Activated CD8-positive, alpha-beta memory T cell treated with anti-CD3 and anti-CD28 coated beads, Interleukin-2, amount 10 ng/mL, durations not matched to agents 7 days and 5 days (primary cell): ENCODE measurements around the gene PCDH15. TPM values are rescaled to one million over a fixed set of nuclear protein-coding genes. Genes with fewer than 3 reads are reported as not detected.
"Not testable (repeated sequence)": the region's sequence is repeated elsewhere in the genome, so short reads cannot be mapped to it uniquely, and the experiment has no call there.

ENCODE experiments used
- ATAC-seq: fragments of 150-1000 bp; cut with Tn5 transposase; one replicate; pipeline ENCODE4 v1.10.0; 2021; ENCODE audit warnings: moderate library complexity
- CTCF ChIA-PET: fragments of 350-600 bp; sonication (Branson Sonifier 250); formaldehyde crosslinking; loops from one replicate; lab custom pipeline; 2021; ENCODE audit warnings: antibody characterized with exemption; lab: Charles Lee
- DNase-seq: peaks from one replicate; pipeline ENCODE4 v3.0.0-alpha.2; 2020
- H3K27ac Mint-ChIP-seq: one replicate; pipeline ENCODE4 v1.8.0; 2021; ENCODE audit warnings: mild to moderate bottlenecking, mixed read lengths
- H3K27me3 Mint-ChIP-seq: one replicate; pipeline ENCODE4 v1.8.0; 2021; ENCODE audit warnings: mixed read lengths
- H3K36me3 Mint-ChIP-seq: one replicate; pipeline ENCODE4 v1.8.0; 2021; ENCODE audit warnings: mild to moderate bottlenecking, mixed read lengths
- H3K4me1 Mint-ChIP-seq: one replicate; pipeline ENCODE4 v1.8.0; 2021; ENCODE audit warnings: mixed read lengths
- H3K4me3 Mint-ChIP-seq: one replicate; pipeline ENCODE4 v1.8.0; 2021; ENCODE audit warnings: mild to moderate bottlenecking, moderate library complexity, mixed read lengths
- H3K9me3 Mint-ChIP-seq: one replicate; pipeline ENCODE4 v1.8.0; 2022; ENCODE audit warnings: low read depth, mixed read lengths
- total RNA-seq, 2 experiments: library from RNA; stranded (reverse); gene quantifications; one replicate each; pipeline ENCODE4 v1.2.3, GENCODE V29; 2021

Gene PCDH15
- total RNA-seq, 2 experiments from 2014 or later: not detected

DNA sequence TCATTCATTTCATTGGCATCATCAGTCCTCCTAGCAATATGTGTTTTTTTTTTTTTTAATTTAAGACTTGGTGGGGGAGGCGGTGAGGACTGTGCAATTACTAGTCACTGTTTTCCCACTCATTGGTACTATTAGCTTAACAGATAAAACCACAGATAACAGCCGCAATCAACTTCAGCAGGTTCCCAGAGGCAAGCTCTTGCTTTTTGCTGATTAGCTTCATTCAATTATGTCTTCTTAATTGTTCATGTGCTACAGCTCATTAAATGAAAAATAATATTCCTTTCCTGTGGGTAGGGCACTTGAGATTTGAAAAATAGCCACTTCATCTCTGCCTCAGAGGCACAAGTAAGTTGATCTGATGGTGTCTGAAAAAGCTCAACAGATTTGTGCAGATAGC lies 215.5 kb downstream of the PCDH15 start:
- H3K4me3 Mint-ChIP-seq: no peak overlapping the region
- no peak for DNase-seq
- no peaks in the 10 kb centered on the region for H3K27me3 Mint-ChIP-seq
- ATAC-seq: no peak
- no peaks in the 10 kb centered on the region for H3K36me3 Mint-ChIP-seq
- CTCF ChIA-PET: no interaction called here
- no peak overlapping the region for H3K27ac Mint-ChIP-seq
- H3K9me3 Mint-ChIP-seq: peaks cover 2% of the 10 kb centered on the region
- H3K4me1 Mint-ChIP-seq: no peaks in the 10 kb centered on the region

- Mint-ChIP-seq H3K4me3 (no peak overlapping the region), H3K27ac (no peak overlapping the region), H3K9me3 (peaks cover 14% of the 10 kb centered on the region), H3K4me1 (no peaks in the 10 kb centered on the region), H3K36me3 (no peaks in the 10 kb centered on the region), H3K27me3 (no peaks in the 10 kb centered on the region)
- no peak for ATAC-seq
- CTCF ChIA-PET: no interaction called here
- DNase-seq: no peak
These were observed 223.3 kb downstream of the PCDH15 start for GRCh38 chr10:54577682-54578081.

DNA sequence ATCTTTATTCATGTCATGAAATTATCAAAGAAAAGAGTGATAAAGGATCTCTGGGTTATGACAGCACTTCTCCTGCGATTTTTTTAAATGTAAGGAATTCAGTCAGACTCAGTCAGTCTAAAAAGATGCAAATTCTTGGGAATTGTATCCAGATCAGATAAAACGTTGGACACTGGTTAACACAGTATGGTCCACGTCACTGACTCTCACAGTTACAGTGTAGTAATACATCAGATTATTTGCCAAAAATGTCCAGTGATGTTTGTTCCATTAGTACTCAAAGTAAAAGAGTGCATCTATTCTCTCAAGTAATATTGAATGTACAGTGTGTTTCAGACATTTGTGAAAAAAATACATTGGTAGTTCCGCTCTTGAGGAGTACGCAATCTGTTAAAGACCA lies 224.5 kb downstream of the PCDH15 start:
- ATAC-seq (no peak), DNase-seq (no peak)
- Mint-ChIP-seq H3K36me3 (no peaks in the 10 kb centered on the region), H3K27me3 (no peaks in the 10 kb centered on the region), H3K4me3 (no peak overlapping the region), H3K27ac (no peak overlapping the region), H3K4me1 (no peaks in the 10 kb centered on the region), H3K9me3 (peaks cover 14% of the 10 kb centered on the region)
- CTCF ChIA-PET: no interaction called here

- peaks cover 10% of the 10 kb centered on the region for H3K9me3 Mint-ChIP-seq
- CTCF ChIA-PET: no interaction called here
- no peaks in the 10 kb centered on the region for H3K36me3 Mint-ChIP-seq
- H3K4me3 Mint-ChIP-seq: no peak overlapping the region
- DNase-seq: no peak
- no peak for ATAC-seq
- H3K27ac Mint-ChIP-seq: no peak overlapping the region
- no peaks in the 10 kb centered on the region for H3K4me1 Mint-ChIP-seq
- H3K27me3 Mint-ChIP-seq: no peaks in the 10 kb centered on the region
These were observed 241.5 kb downstream of the PCDH15 start for GRCh38 chr10:54559498-54559897.

GRCh38 chr10:54554028-54554427 lies 247.0 kb downstream of the PCDH15 start:
- H3K4me3 Mint-ChIP-seq: no peak overlapping the region
- H3K4me1 Mint-ChIP-seq: no peaks in the 10 kb centered on the region
- ATAC-seq: no peak
- no peaks in the 10 kb centered on the region for H3K27me3 Mint-ChIP-seq
- H3K36me3 Mint-ChIP-seq: no peaks in the 10 kb centered on the region
- CTCF ChIA-PET: no interaction called here
- no peak overlapping the region for H3K27ac Mint-ChIP-seq
- H3K9me3 Mint-ChIP-seq: peaks cover 10% of the 10 kb centered on the region
- DNase-seq: no peak

GRCh38 chr10:54550016-54550415 lies 251.0 kb downstream of the PCDH15 start:
- CTCF ChIA-PET: no interaction called here
- Mint-ChIP-seq H3K27me3 (no peaks in the 10 kb centered on the region), H3K4me3 (no peak overlapping the region), H3K4me1 (no peaks in the 10 kb centered on the region), H3K9me3 (peaks cover 4% of the 10 kb centered on the region), H3K27ac (no peak overlapping the region), H3K36me3 (no peaks in the 10 kb centered on the region)
- DNase-seq (no peak), ATAC-seq (no peak)

- H3K9me3 Mint-ChIP-seq: peaks cover 8% of the 10 kb centered on the region
- no peak overlapping the region for H3K4me3 Mint-ChIP-seq
- CTCF ChIA-PET: no interaction called here
- H3K4me1 Mint-ChIP-seq: no peaks in the 10 kb centered on the region
- H3K36me3 Mint-ChIP-seq: no peaks in the 10 kb centered on the region
- H3K27ac Mint-ChIP-seq: no peak overlapping the region
- no peak for DNase-seq
- H3K27me3 Mint-ChIP-seq: no peaks in the 10 kb centered on the region
- no peak for ATAC-seq
These were observed 269.7 kb downstream of the PCDH15 start for GRCh38 chr10:54531296-54531695.

DNA sequence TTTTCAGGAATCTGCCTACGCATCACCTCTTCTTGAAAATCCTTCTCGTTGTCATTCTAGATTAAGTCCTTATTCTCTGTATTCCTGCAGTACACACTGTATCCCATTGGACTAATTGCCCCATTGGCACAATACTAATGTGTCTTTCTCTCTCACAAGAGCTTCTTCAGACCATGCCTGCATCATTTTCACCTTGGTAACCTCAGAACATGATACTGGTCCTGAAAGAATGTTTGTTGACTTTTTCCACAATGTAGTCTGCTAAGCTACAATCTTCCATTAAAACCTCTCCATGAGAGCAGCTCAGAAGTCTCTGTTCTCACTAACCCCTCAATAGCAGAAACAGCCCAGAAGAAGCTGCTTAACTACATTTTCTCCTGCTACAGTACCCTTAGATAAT lies 270.7 kb downstream of the PCDH15 start:
- no peaks in the 10 kb centered on the region for H3K4me1 Mint-ChIP-seq
- CTCF ChIA-PET: no interaction called here
- no peaks in the 10 kb centered on the region for H3K36me3 Mint-ChIP-seq
- DNase-seq (no peak), ATAC-seq (no peak)
- H3K27me3 Mint-ChIP-seq: no peaks in the 10 kb centered on the region
- H3K9me3 Mint-ChIP-seq: peaks cover 6% of the 10 kb centered on the region
- no peak overlapping the region for H3K4me3 Mint-ChIP-seq
- no peak overlapping the region for H3K27ac Mint-ChIP-seq

DNA sequence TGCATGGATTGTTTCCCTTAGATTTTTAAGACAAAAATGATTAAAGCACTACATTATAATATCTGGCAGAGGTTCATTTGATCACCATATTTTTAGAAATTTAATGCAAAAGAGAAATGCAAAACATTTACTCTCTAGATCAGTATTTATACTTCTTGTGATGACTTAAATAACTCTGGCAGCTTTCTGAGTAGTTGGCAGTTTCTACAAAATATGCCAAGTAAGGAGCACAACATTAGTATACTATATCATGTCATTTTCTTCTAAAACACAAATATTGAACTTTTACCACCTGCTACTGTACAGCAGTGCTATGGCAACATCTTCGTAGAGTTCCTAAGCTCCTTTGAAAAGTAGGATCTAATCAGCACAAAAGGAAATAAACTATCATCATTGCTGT lies 275.2 kb downstream of the PCDH15 start:
- Mint-ChIP-seq H3K27me3 (no peaks in the 10 kb centered on the region), H3K4me3 (no peak overlapping the region), H3K27ac (no peak overlapping the region), H3K36me3 (no peaks in the 10 kb centered on the region), H3K9me3 (peaks cover 14% of the 10 kb centered on the region), H3K4me1 (no peaks in the 10 kb centered on the region)
- DNase-seq (no peak), ATAC-seq (no peak)
- CTCF ChIA-PET: no interaction called here

DNA sequence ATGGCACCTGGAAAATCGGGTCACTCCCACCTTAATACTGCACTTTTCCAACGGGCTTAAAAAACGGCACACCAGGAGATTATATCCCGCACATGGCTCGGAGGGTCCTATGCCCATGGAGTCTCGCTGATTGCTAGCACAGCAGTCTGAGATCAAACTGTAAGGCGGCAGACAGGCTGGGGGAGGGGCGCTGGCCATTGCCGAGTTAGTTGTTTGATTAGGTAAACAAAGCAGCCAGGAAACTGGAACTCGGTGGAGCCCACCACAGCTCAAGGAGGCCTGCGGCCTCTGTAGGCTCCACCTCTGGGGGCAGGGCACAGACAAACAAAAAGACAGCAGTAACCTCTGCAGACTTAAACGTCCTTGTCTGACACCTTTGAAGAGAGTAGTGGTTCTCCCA lies 285.8 kb downstream of the PCDH15 start:
- H3K27ac Mint-ChIP-seq, H3K4me1 Mint-ChIP-seq, ATAC-seq, CTCF ChIA-PET, DNase-seq, H3K4me3 Mint-ChIP-seq, H3K27me3 Mint-ChIP-seq, H3K36me3 Mint-ChIP-seq, H3K9me3 Mint-ChIP-seq: not testable (repeated sequence)

GRCh38 chr10:54503863-54504262 lies 297.2 kb downstream of the PCDH15 start:
- Mint-ChIP-seq H3K27me3 (no peaks in the 10 kb centered on the region), H3K9me3 (peaks cover 17% of the 10 kb centered on the region), H3K4me3 (no peak overlapping the region), H3K4me1 (no peaks in the 10 kb centered on the region), H3K36me3 (no peaks in the 10 kb centered on the region), H3K27ac (no peak overlapping the region)
- ATAC-seq: no peak
- no peak for DNase-seq
- CTCF ChIA-PET: no interaction called here

GRCh38 chr10:54501929-54502328 lies 299.1 kb downstream of the PCDH15 start:
- H3K9me3 Mint-ChIP-seq: peaks cover 12% of the 10 kb centered on the region
- ATAC-seq (no peak), DNase-seq (no peak)
- H3K4me3 Mint-ChIP-seq: no peak overlapping the region
- H3K27ac Mint-ChIP-seq: no peak overlapping the region
- no peaks in the 10 kb centered on the region for H3K36me3 Mint-ChIP-seq
- H3K27me3 Mint-ChIP-seq: no peaks in the 10 kb centered on the region
- no peaks in the 10 kb centered on the region for H3K4me1 Mint-ChIP-seq
- CTCF ChIA-PET: no interaction called here

DNA sequence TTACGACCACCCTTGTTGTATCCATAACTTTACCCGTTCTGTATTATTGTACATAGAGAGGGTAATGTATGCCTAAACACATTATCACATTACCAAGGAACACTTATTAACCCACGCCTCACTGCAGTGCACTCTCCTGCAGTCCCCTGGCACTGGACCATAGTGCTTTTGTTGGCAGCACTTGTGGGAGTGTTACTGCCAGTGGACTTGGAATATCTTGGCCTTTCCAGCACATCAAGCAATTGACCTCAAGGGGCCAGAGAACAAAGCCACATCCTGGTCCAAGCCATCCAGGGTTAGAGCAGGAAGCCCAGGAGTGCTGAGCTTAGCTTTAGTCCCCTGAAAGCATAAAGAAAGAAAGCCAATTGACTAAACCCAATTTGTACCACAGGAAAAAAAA lies 304.2 kb downstream of the PCDH15 start:
- Mint-ChIP-seq H3K4me1 (no peaks in the 10 kb centered on the region), H3K9me3 (peaks cover 10% of the 10 kb centered on the region), H3K27me3 (no peaks in the 10 kb centered on the region), H3K4me3 (no peak overlapping the region), H3K27ac (no peak overlapping the region), H3K36me3 (no peaks in the 10 kb centered on the region)
- CTCF ChIA-PET: no interaction called here
- no peak for DNase-seq
- ATAC-seq: no peak

DNA sequence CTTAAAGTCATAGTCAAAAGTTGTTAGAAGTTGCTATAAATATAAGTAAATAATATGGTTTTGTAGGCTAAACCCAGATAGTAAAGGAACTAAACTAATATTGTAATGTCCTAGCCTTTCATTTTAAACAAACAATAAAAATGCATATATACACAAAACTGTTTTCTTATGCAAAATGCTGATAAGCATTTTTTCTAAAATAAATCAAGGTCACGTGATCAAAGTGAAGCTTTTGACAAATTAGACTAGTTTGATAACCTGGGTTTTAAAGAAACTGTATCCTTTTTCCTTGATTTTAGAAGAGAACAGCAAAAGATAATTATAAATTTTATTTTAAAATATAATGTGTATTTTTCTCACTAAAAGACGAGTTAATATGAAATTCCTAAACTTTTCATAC lies 313.3 kb downstream of the PCDH15 start:
- Mint-ChIP-seq H3K27ac (no peak overlapping the region), H3K9me3 (no peaks in the 10 kb centered on the region), H3K4me1 (no peaks in the 10 kb centered on the region), H3K36me3 (no peaks in the 10 kb centered on the region), H3K27me3 (no peaks in the 10 kb centered on the region), H3K4me3 (no peak overlapping the region)
- no peak for DNase-seq
- CTCF ChIA-PET: no interaction called here
- ATAC-seq: no peak

GRCh38 chr10:54485971-54486370 lies 315.1 kb downstream of the PCDH15 start:
- CTCF ChIA-PET: no interaction called here
- no peaks in the 10 kb centered on the region for H3K27me3 Mint-ChIP-seq
- H3K4me1 Mint-ChIP-seq: no peaks in the 10 kb centered on the region
- no peaks in the 10 kb centered on the region for H3K36me3 Mint-ChIP-seq
- ATAC-seq: no peak
- H3K27ac Mint-ChIP-seq: no peak overlapping the region
- H3K9me3 Mint-ChIP-seq: no peaks in the 10 kb centered on the region
- H3K4me3 Mint-ChIP-seq: no peak overlapping the region
- DNase-seq: no peak
